Kidney (tissue), 14 donors: ENCODE data around the gene FOXL1. TPM values are rescaled to one million over a fixed set of nuclear protein-coding genes. Genes with fewer than 3 reads are reported as not detected.

Experiments
- DNase-seq, 5 donors: peaks; one replicate each; pipeline ENCODE4 v3.0.0-alpha.2; 2013 to 2020
- FAIRE-seq: peaks from 2 replicates; lab custom pipeline; 2012; peaks lifted over from hg19 to GRCh38; lab: Jason Lieb, UNC
- H3K27ac ChIP-seq, 2 donors: one replicate each; pipeline ENCODE4 v1.7.0; 2013; ENCODE audit warnings: low read depth in 2 of 2, low read length in 2 of 2, inconsistent platforms in 1 of 2
- H3K27me3 ChIP-seq: one replicate; pipeline ENCODE4 v1.7.1; 2013; ENCODE audit warnings: low read length, inconsistent platforms; ENCODE audit not compliant: control insufficient read depth, insufficient read depth
- H3K36me3 ChIP-seq, 3 donors: one replicate each; pipeline versions ENCODE4 v1.7.0 to v1.7.1; 2013; ENCODE audit warnings: low read length in 3 of 3, control low read depth in 1 of 3, inconsistent platforms in 1 of 3; ENCODE audit not compliant: insufficient read depth in 3 of 3, control insufficient read depth in 2 of 3
- H3K4me1 ChIP-seq, 3 donors: one replicate each; pipeline versions ENCODE4 v1.7.0 to v1.7.1; 2013; ENCODE audit warnings: low read length in 3 of 3, inconsistent platforms in 1 of 3, low read depth in 1 of 3; ENCODE audit not compliant: control insufficient read depth in 2 of 3, insufficient read depth in 2 of 3
- H3K4me3 ChIP-seq, 3 donors: one replicate each; pipeline versions ENCODE4 v1.7.0 to v1.8.1; 2013; ENCODE audit warnings: low read length in 3 of 3, control low read depth in 1 of 3, inconsistent platforms in 1 of 3
- H3K9ac ChIP-seq, 3 donors: one replicate each; pipeline versions ENCODE4 v1.7.0 to v1.7.1; 2013; ENCODE audit warnings: low read length in 3 of 3, control low read depth in 1 of 3, inconsistent platforms in 1 of 3
- H3K9me3 ChIP-seq, 3 donors: one replicate each; pipeline versions ENCODE4 v1.7.0 to v1.7.1; 2013; ENCODE audit warnings: low read length in 3 of 3, control low read depth in 1 of 3, inconsistent platforms in 1 of 3; ENCODE audit not compliant: control insufficient read depth in 2 of 3, insufficient read depth in 1 of 3
- CTCF ChIP-seq: IDR thresholded peaks from 3 replicates; pipeline ENCODE4 v1.5.1; 2012; ENCODE audit warnings: mild to moderate bottlenecking, moderate library complexity, borderline replicate concordance; ENCODE audit not compliant: insufficient read depth; ENCODE audit errors: extremely low read depth
- intact Hi-C: fragments of 100-400 bp; cut with DNase I; formaldehyde crosslinking; loops from one replicate; pipeline ENCODE4 v1.11.1; 2022
- polyA plus RNA-seq: library from polyadenylated mRNA; stranded (reverse); fragments of 350-450 nt; fragmentation: Illumina TruSeq; extraction: RNeasy Lipid Tissue Mini Kit (QIAGEN cat#74804); gene quantifications from one replicate; pipeline ENCODE4 v1.2.3, GENCODE V29; 2014; ENCODE audit warnings: low read depth, low replicate concordance; ENCODE audit not compliant: insufficient read depth
- total RNA-seq: library from RNA; stranded (reverse); fragmentation: NEBNext Ultra II Directional; extraction: Animal tissue kit (Norgen Biotek cat#: 25700); gene quantifications from one replicate; pipeline ENCODE4 v1.2.1, GENCODE V29; 2021
- donor health status: control.
- donor health status: control.
- donor health status: control.
- donor health status: control.
- donor health status: control.
- donor health status: DM: yes; HTN: yes; CAD: no.
- donor health status: Normal renal cell carcinoma (clear cell type).

The FOXL1 gene
- total and polyA plus RNA-seq, 2 donors from 2014 or later = 0.52 to 2.0 TPM

DNA sequence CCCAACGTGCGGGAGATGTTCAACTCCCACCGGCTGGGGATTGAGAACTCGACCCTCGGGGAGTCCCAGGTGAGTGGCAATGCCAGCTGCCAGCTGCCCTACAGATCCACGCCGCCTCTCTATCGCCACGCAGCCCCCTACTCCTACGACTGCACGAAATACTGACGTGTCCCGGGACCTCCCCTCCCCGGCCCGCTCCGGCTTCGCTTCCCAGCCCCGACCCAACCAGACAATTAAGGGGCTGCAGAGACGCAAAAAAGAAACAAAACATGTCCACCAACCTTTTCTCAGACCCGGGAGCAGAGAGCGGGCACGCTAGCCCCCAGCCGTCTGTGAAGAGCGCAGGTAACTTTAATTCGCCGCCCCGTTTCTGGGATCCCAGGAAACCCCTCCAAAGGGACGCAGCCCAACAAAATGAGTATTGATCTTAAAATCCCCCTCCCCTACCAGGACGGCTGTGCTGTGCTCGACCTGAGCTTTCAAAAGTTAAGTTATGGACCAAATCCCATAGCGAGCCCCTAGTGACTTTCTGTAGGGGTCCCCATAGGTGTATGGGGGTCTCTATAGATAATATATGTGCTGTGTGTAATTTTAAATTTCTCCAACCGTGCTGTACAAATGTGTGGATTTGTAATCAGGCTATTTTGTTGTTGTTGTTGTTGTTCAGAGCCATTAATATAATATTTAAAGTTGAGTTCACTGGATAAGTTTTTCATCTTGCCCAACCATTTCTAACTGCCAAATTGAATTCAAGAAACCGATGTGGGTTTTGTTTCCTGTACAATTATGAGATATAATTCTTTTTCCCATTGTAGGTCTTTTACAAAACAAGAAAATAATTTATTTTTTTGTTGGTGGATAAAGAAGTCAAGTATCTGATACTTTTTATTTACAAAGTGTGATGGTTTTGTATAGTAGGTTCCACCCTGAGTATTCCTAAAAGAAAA is 9.4 kb upstream of the FOXL1 start:
- H3K4me1 ChIP-seq = peaks cover 0 to 11% (median 2%) of the 10 kb centered on the region in 3 donors
- H3K27me3 ChIP-seq = peaks cover 10% of the 10 kb centered on the region
- DNase-seq (peak in 2 of 5 donors; percentile 10 to 58), FAIRE-seq (no peak)
- H3K4me3 ChIP-seq = peak overlapping the region; percentile 53 to 89 (median 60)
- no peaks in the 10 kb centered on the region for H3K9me3 ChIP-seq
- peak overlapping the region; percentile 37 to 74 (median 65) for H3K9ac ChIP-seq
- intact Hi-C loops = loop anchor here (5.0 to 10.0 kb wide), 2 partner anchors 493 to 716 kb away; no protein-coding TSS in a partner anchor
- H3K27ac ChIP-seq = peak overlapping the region; percentile 62 to 76
- no peak for TF ChIP-seq CTCF
- peaks cover 0 to 2% (median 0%) of the 10 kb centered on the region in 3 donors for H3K36me3 ChIP-seq

DNA sequence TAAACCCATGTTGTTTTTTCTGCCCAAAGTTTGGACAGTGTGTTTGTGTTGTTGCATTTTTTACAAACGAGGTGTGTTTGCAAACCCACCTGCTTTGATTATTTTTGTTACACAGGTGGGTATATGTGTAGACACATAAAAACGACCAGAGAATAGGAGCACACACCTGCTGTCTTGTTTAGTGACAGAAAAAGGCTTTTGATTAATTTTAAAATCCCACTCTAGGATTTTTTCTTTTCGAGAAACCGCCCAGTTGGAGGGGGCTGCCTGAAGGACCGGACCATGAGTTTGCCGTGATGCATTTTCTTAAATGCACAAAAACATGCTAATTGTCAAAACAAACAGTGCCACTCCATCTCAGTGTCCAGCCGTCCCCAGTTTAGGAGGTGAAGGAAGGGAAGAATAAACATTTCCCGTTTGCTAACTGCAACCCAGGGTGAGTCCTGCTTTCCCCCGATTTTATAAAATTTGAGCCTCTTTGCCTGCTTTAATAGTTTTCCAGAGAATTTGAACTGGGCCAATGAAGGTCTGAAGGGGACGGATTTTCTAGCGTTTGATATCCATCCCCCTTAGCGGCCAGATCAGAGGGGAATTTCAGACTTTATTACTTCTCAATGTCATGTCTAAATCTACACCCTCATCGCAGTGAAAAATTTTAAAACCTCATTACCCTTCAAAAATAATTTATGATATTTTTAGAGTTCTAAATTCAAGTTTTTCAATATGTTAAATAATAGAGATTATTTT is 8.5 kb upstream of the FOXL1 start:
- Histone ChIP-seq H3K27me3 (peaks cover 8% of the 10 kb centered on the region), H3K4me1 (peaks cover 0 to 9% (median 2%) of the 10 kb centered on the region in 3 donors), H3K36me3 (peaks cover 0 to 2% (median 0%) of the 10 kb centered on the region in 3 donors), H3K9ac (peak overlapping the region; percentile 24 to 74 (median 44)), H3K4me3 (peak overlapping the region; percentile 24 to 89 (median 60)), H3K27ac (no peak overlapping the region), H3K9me3 (no peaks in the 10 kb centered on the region)
- FAIRE-seq = peak; percentile 19
- intact Hi-C loops = loop anchor here (5.0 to 10.0 kb wide), 2 partner anchors 492 to 715 kb away; no protein-coding TSS in a partner anchor
- DNase-seq = peak in 1 of 5 donors; percentile 29
- no peak for TF ChIP-seq CTCF

GRCh38 chr16:86570558-86571529 is 7.5 kb upstream of the FOXL1 start:
- intact Hi-C loops = no loop called here
- peaks cover 3% of the 10 kb centered on the region for H3K27me3 ChIP-seq
- peak overlapping the region in 2 of 3 donors; percentile 46 to 74 for H3K9ac ChIP-seq
- peaks cover 0 to 2% (median 0%) of the 10 kb centered on the region in 3 donors for H3K36me3 ChIP-seq
- H3K4me3 ChIP-seq = peak overlapping the region; percentile 55 to 89 (median 65)
- peaks cover 0 to 12% (median 2%) of the 10 kb centered on the region in 3 donors for H3K4me1 ChIP-seq
- DNase-seq (peak in 2 of 5 donors; percentile 62 to 68), FAIRE-seq (no peak)
- TF ChIP-seq CTCF = no peak
- peak overlapping the region; percentile 43 to 85 for H3K27ac ChIP-seq
- H3K9me3 ChIP-seq = no peaks in the 10 kb centered on the region
